Measurements from ENCODE around the gene BBX.

Gene BBX

DNA sequence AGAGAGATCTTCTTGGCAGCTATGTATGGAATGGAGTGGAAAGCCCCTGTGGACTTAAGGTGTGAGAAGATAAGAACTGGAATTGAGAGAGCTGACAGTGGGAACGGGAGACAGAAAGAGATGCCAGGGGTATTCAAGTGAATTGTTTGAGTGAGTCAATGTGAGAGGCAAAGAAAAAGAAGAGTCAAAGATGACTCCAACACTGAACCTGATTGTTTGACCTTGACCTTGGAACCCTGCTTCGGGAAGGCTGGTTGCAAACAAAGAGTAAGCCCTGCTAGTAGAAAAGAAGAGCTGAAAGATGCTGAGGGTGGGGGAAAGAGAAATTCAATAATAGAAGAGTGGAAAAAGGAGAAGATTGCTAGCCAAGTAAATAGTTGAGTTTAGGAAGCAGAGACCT is 238.6 kb downstream of the BBX start (continued):
- TF ChIP-seq, protein P1, sequence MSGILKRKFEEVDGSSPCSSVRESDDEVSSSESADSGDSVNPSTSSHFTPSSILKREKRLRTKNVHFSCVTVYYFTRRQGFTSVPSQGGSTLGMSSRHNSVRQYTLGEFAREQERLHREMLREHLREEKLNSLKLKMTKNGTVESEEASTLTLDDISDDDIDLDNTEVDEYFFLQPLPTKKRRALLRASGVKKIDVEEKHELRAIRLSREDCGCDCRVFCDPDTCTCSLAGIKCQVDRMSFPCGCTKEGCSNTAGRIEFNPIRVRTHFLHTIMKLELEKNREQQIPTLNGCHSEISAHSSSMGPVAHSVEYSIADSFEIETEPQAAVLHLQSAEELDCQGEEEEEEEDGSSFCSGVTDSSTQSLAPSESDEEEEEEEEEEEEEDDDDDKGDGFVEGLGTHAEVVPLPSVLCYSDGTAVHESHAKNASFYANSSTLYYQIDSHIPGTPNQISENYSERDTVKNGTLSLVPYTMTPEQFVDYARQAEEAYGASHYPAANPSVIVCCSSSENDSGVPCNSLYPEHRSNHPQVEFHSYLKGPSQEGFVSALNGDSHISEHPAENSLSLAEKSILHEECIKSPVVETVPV (CRISPR knock-in tag; IDR thresholded peaks at IDR 0.05) = no peak
- TF ChIP-seq CSDC2 (CRISPR knock-in tag; IDR thresholded peaks at IDR 0.05) = no peak
- TF ChIP-seq PPARA (CRISPR knock-in tag; IDR thresholded peaks at IDR 0.05; ENCODE audit: borderline replicate concordance) = no peak
- no peak for TF ChIP-seq ARNTL (CRISPR knock-in tag; IDR thresholded peaks at IDR 0.05; ENCODE audit: borderline replicate concordance, low read depth)
- TF ChIP-seq TCF4 (CRISPR knock-in tag; IDR thresholded peaks at IDR 0.05; ENCODE audit: borderline replicate concordance) = no peak
- TF ChIP-seq ZNF8 (CRISPR knock-in tag; IDR thresholded peaks at IDR 0.05) = no peak
- TF ChIP-seq, protein P2, sequence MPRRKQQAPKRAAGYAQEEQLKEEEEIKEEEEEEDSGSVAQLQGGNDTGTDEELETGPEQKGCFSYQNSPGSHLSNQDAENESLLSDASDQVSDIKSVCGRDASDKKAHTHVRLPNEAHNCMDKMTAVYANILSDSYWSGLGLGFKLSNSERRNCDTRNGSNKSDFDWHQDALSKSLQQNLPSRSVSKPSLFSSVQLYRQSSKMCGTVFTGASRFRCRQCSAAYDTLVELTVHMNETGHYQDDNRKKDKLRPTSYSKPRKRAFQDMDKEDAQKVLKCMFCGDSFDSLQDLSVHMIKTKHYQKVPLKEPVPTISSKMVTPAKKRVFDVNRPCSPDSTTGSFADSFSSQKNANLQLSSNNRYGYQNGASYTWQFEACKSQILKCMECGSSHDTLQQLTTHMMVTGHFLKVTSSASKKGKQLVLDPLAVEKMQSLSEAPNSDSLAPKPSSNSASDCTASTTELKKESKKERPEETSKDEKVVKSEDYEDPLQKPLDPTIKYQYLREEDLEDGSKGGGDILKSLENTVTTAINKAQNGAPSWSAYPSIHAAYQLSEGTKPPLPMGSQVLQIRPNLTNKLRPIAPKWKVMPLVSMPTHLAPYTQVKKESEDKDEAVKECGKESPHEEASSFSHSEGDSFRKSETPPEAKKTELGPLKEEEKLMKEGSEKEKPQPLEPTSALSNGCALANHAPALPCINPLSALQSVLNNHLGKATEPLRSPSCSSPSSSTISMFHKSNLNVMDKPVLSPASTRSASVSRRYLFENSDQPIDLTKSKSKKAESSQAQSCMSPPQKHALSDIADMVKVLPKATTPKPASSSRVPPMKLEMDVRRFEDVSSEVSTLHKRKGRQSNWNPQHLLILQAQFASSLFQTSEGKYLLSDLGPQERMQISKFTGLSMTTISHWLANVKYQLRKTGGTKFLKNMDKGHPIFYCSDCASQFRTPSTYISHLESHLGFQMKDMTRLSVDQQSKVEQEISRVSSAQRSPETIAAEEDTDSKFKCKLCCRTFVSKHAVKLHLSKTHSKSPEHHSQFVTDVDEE (CRISPR knock-in tag; IDR thresholded peaks at IDR 0.05) = no peak
- no peak for TF ChIP-seq ZNF70 (CRISPR knock-in tag; IDR thresholded peaks at IDR 0.05)

DNA sequence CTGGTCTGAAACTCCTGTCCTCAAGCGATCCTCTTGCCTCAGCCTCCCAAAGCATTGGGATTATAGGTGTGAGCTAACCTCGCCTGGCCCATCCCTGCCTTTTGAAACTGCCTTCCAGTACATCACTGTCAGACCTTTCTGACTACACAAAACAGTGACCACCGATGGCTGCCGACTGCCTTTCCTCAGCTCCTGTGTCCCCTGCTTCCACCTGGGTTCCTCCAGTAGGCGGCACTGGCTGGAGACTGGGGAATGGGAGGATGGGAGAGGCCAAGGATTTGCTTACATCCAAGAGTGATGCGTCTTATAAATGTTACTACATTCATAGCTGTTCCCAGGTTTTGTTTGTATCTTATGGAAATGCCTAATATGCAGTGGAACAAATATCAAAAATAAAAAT is 242.8 kb downstream of the BBX start:
- TF ChIP-seq ZFP30 (CRISPR knock-in tag; IDR thresholded peaks at IDR 0.05) = no peak
- TF ChIP-seq RARB (CRISPR knock-in tag; IDR thresholded peaks at IDR 0.05) = no peak
- TF ChIP-seq OSR1 (CRISPR knock-in tag; IDR thresholded peaks at IDR 0.05) = no peak
- TF ChIP-seq ZFP3 (CRISPR knock-in tag; IDR thresholded peaks at IDR 0.05) = no peak
- TF ChIP-seq ESRRG (CRISPR knock-in tag; IDR thresholded peaks at IDR 0.05) = no peak
- no peak for TF ChIP-seq BACH2 (CRISPR knock-in tag; IDR thresholded peaks at IDR 0.05; ENCODE audit: borderline replicate concordance)
- no peak for ATAC-seq

DNA sequence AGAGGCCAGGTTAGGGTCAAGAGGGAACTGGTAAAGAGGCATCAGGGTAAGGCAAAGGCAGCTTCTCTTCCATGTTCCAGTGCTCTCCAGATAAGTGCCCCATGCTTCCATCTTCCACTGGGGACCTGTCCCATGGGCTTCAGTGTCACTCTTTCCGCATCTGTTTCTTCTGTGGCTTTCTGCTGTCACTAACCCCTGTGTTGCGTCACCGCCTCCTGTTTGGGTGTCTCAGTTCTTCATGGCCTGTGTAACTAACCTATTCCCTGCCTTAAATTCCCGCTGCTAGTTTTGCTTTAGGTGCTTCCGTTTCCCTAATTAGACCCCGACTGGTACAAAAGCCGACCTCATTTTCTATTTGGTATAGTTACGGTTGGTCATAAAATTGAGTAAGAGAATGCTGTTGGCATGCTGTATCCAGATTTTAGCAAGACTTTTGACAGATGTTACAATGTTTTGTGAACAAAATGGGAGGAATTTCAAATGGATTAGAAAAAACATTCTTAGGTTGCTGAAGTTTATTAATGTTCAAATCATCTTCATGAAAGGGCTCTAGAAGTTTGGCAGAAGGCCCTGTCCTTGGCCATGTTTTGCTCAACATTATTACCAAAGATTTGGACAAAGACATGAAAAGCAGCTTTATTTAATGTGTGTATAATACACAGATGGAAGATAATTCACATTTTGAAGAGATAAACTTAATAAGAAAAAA is 245.3 kb downstream of the BBX start:
- no peak for ATAC-seq
- TF ChIP-seq TCF4 (CRISPR knock-in tag; IDR thresholded peaks at IDR 0.05; ENCODE audit: borderline replicate concordance) = no peak

DNA sequence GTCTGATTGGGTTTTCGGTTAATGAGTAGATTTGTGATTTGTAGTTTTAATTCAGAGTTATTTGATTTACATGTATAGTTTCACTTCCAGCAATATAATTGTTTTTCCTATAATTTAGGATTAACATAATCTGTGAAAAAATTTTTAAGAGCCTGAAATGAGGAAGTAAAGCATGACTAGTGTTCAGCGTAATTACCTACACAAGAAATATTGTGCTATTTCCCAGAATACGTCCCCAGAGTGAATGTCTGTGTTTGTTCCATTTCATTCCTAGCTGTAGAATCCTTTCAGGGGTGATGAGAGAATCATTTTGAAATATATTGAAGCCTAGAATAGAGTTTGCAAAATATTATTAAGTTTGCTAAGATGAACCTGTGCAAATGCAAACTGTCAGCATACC is 247.1 kb downstream of the BBX start:
- ATAC-seq = no peak
- no peak for TF ChIP-seq RARB (CRISPR knock-in tag; IDR thresholded peaks at IDR 0.05)
- no peak for TF ChIP-seq ZC3H10 (CRISPR knock-in tag; IDR thresholded peaks at IDR 0.05)
- no peak for TF ChIP-seq OSR1 (CRISPR knock-in tag; IDR thresholded peaks at IDR 0.05)
- TF ChIP-seq, protein P3, sequence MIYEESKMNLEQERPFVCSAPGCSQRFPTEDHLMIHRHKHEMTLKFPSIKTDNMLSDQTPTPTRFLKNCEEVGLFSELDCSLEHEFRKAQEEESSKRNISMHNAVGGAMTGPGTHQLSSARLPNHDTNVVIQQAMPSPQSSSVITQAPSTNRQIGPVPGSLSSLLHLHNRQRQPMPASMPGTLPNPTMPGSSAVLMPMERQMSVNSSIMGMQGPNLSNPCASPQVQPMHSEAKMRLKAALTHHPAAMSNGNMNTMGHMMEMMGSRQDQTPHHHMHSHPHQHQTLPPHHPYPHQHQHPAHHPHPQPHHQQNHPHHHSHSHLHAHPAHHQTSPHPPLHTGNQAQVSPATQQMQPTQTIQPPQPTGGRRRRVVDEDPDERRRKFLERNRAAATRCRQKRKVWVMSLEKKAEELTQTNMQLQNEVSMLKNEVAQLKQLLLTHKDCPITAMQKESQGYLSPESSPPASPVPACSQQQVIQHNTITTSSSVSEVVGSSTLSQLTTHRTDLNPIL (CRISPR knock-in tag; IDR thresholded peaks at IDR 0.05; ENCODE audit: low read depth) = no peak
- TF ChIP-seq, protein P1 (CRISPR knock-in tag; IDR thresholded peaks at IDR 0.05) = no peak
- no peak for TF ChIP-seq ZNF565 (CRISPR knock-in tag; conservative IDR thresholded peaks at IDR 0.05; ENCODE audit: low read depth)
- no peak for TF ChIP-seq ARNTL (CRISPR knock-in tag; IDR thresholded peaks at IDR 0.05; ENCODE audit: borderline replicate concordance, low read depth)
- no peak for TF ChIP-seq BACH2 (CRISPR knock-in tag; IDR thresholded peaks at IDR 0.05; ENCODE audit: borderline replicate concordance)
- TF ChIP-seq, protein P2 (CRISPR knock-in tag; IDR thresholded peaks at IDR 0.05) = no peak

All from SK-N-SH treated with all-trans-retinoic acid at 6 μM for 48 hours (cell line).